PC-9 (cell line): ENCODE results near the gene TCEAL9. TPM values are rescaled to one million over a fixed set of nuclear protein-coding genes. Genes with fewer than 3 reads are reported as not detected.
A peak's percentile ranks its signal among the peaks of the same experiment; 100 is the strongest.

Experiments
- BruUV-seq: library from RNA; stranded (reverse); fragments of 400-500 nt; replicated peaks from 2 replicates; lab custom pipeline; 2021; lab: Mats Ljungman, UMichigan
- CTCF ChIA-PET: fragments of 300-600 bp; sonication (Branson Sonifier 250); formaldehyde crosslinking; loops from one replicate; lab custom pipeline; 2022; ENCODE audit warnings: antibody characterized with exemption; lab: Charles Lee
- POLR2A ChIA-PET: fragments of 300-600 bp; sonication (Branson Sonifier 250); formaldehyde crosslinking; loops from one replicate; lab custom pipeline; 2022; ENCODE audit warnings: antibody characterized with exemption; ENCODE audit not compliant: unreplicated experiment; lab: Charles Lee
- DNase-seq, 2 experiments: peaks; one replicate each; pipeline versions ENCODE4 v3.0.0 to v3.0.0-alpha.2; 2015 to 2022; ENCODE audit warnings: mixed read lengths in 1 of 2
- H2AFZ ChIP-seq: fragments of 200-600 bp; sonication (generic); 2 replicates; pipeline ENCODE4 v1.8.1; 2017; ENCODE audit warnings: antibody characterized with exemption
- H3F3A ChIP-seq: fragments of 200-600 bp; sonication (generic); 2 replicates; pipeline ENCODE4 v1.8.1; 2017; ENCODE audit warnings: antibody characterized with exemption, mild to moderate bottlenecking, low read depth; ENCODE audit not compliant: insufficient read depth
- H3K27ac ChIP-seq: fragments of 200-600 bp; sonication (generic); 2 replicates; pipeline ENCODE4 v1.6.1; 2016; ENCODE audit warnings: mixed run types
- H3K27me3 ChIP-seq: fragments of 200-600 bp; sonication (generic); 2 replicates; pipeline ENCODE4 v1.6.1; 2016; ENCODE audit warnings: low read depth, mixed run types; ENCODE audit not compliant: insufficient read depth
- H3K36me3 ChIP-seq: fragments of 200-600 bp; sonication (generic); 2 replicates; pipeline ENCODE4 v1.6.1; 2016; ENCODE audit warnings: low read depth, mixed run types
- H3K4me1 ChIP-seq: fragments of 200-600 bp; sonication (generic); replicated peaks from 2 replicates; pipeline ENCODE4 v1.6.1; 2016; ENCODE audit warnings: mixed run types; ENCODE audit not compliant: insufficient read depth
- H3K4me2 ChIP-seq: fragments of 200-600 bp; sonication (generic); 2 replicates; pipeline ENCODE4 v1.6.1; 2017; ENCODE audit warnings: mixed run types
- H3K4me3 ChIP-seq: fragments of 200-600 bp; sonication (generic); 2 replicates; pipeline ENCODE4 v1.6.1; 2016; ENCODE audit warnings: mixed run types
- H3K79me2 ChIP-seq: fragments of 200-600 bp; sonication (generic); 2 replicates; pipeline ENCODE4 v1.6.1; 2017; ENCODE audit warnings: low read depth, mixed run types
- H3K9me2 ChIP-seq: fragments of 200-600 bp; sonication (generic); 2 replicates; pipeline ENCODE4 v1.8.1; 2017; ENCODE audit warnings: mild to moderate bottlenecking; ENCODE audit not compliant: insufficient read depth
- H3K9me3 ChIP-seq: fragments of 200-600 bp; sonication (generic); 2 replicates; pipeline ENCODE4 v1.8.1; 2016; ENCODE audit warnings: low read depth; ENCODE audit not compliant: insufficient read depth
- H4K20me1 ChIP-seq: fragments of 200-600 bp; sonication (generic); 2 replicates; pipeline ENCODE4 v1.8.1; 2017; ENCODE audit not compliant: insufficient read depth
- EZH2 ChIP-seq: fragments of 200-600 bp; sonication (generic); IDR thresholded peaks from 2 replicates; pipeline ENCODE4 v1.8.0; 2017; ENCODE audit warnings: antibody characterized with exemption, low read depth
- intact Hi-C: fragments of 100-400 bp; cut with micrococcal nuclease; formaldehyde crosslinking; loops from one replicate; pipeline ENCODE4 v1.10.0; 2022; ENCODE audit not compliant: unreplicated experiment
- total RNA-seq: library from RNA; stranded (reverse); gene quantifications from 2 replicates; pipeline ENCODE4 v1.2.3, GENCODE V29; 2021
- TF ChIP-seq, protein P1 (sequence below): fragments of 200-600 bp; sonication (generic); conservative IDR thresholded peaks from 2 replicates; pipeline ENCODE4 v1.6.1; 2017; ENCODE audit warnings: mixed run types, antibody characterized with exemption, mild to moderate bottlenecking, moderate library complexity

Gene TCEAL9
- total RNA-seq, 1 experiment from 2014 or later, result 57.1 TPM

DNA sequence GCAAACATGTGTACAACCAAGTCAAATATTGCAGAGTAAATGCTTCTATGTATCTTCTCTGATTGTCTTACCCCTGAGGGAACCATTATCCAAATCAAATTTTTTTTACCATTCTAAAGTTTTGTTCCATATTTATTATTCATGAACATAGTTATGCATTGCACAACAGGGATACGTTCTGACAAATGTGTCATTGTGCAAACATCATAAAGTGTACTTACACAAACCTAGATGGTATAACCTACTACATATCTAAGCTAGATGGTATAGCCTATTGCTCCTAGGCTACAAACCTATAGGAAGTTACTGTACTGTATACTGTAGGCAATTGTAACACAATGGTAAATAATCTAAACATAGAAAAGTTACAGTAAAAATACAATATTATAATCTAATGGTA lies 43.4 kb downstream of the TCEAL9 start:
- DNase-seq, result peak in 1 of 2 experiments; percentile 50
- no peak for TF ChIP-seq EZH2
- TF ChIP-seq, protein P1, sequence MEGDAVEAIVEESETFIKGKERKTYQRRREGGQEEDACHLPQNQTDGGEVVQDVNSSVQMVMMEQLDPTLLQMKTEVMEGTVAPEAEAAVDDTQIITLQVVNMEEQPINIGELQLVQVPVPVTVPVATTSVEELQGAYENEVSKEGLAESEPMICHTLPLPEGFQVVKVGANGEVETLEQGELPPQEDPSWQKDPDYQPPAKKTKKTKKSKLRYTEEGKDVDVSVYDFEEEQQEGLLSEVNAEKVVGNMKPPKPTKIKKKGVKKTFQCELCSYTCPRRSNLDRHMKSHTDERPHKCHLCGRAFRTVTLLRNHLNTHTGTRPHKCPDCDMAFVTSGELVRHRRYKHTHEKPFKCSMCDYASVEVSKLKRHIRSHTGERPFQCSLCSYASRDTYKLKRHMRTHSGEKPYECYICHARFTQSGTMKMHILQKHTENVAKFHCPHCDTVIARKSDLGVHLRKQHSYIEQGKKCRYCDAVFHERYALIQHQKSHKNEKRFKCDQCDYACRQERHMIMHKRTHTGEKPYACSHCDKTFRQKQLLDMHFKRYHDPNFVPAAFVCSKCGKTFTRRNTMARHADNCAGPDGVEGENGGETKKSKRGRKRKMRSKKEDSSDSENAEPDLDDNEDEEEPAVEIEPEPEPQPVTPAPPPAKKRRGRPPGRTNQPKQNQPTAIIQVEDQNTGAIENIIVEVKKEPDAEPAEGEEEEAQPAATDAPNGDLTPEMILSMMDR, result no peak

DNA sequence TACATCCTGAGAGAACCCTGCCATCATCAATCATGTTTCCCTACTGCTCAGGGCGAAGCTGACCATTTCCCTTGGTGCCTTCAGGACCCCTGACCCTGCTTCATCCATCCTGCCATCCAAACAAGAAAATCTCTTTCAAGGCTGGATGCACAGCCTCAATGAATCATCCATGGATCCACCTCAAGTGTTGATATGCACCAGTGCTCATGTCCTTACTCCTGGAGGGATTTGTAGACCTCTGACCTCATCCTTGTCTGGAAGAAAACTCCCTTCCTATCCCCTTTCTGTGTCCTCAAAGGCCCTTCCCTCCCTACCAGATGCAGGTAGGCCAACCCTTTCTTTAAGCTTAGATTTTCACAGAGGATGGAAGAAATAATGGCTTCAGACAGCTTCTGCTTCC lies 44.6 kb downstream of the TCEAL9 start:
- CTCF ChIA-PET, result no interaction called here
- H3F3A ChIP-seq, result no peaks in the 10 kb centered on the region
- TF ChIP-seq, protein P1, result no peak
- no peak for TF ChIP-seq EZH2
- H4K20me1 ChIP-seq, result no peaks in the 10 kb centered on the region
- no peaks in the 10 kb centered on the region for H3K36me3 ChIP-seq
- H3K9me2 ChIP-seq, result no peaks in the 10 kb centered on the region
- H3K27me3 ChIP-seq, result no peaks in the 10 kb centered on the region
- BruUV-seq, result no TSS peak
- no peak for DNase-seq
- no peaks in the 10 kb centered on the region for H3K79me2 ChIP-seq
- no peak overlapping the region for H3K27ac ChIP-seq
- POLR2A ChIA-PET, result no interaction called here
- intact Hi-C loops, result no loop called here
- peaks cover 12% of the 10 kb centered on the region; the same call in 1 of the 2 replicates for H3K4me1 ChIP-seq
- H3K4me3 ChIP-seq, result no peak overlapping the region
- H3K9me3 ChIP-seq, result no peaks in the 10 kb centered on the region
- no peak overlapping the region for H3K4me2 ChIP-seq
- H2AFZ ChIP-seq, result no peak overlapping the region

More for the DNA sequence above, 43.4 kb downstream of the TCEAL9 start:
- Histone ChIP-seq H3K4me1 (peaks cover 12% of the 10 kb centered on the region; the same call in 1 of the 2 replicates), H3K4me3 (no peak overlapping the region), H3K27me3 (no peaks in the 10 kb centered on the region), H3K9me3 (no peaks in the 10 kb centered on the region), H3K4me2 (no peak overlapping the region), H3K27ac (no peak overlapping the region), H3F3A (no peaks in the 10 kb centered on the region), H3K9me2 (no peaks in the 10 kb centered on the region), H3K79me2 (no peaks in the 10 kb centered on the region), H2AFZ (no peak overlapping the region), H3K36me3 (no peaks in the 10 kb centered on the region), H4K20me1 (no peaks in the 10 kb centered on the region)
- BruUV-seq, result no TSS peak
- ChIA-PET POLR2A (no interaction called here), CTCF (no interaction called here)
- intact Hi-C loops, result no loop called here

DNA sequence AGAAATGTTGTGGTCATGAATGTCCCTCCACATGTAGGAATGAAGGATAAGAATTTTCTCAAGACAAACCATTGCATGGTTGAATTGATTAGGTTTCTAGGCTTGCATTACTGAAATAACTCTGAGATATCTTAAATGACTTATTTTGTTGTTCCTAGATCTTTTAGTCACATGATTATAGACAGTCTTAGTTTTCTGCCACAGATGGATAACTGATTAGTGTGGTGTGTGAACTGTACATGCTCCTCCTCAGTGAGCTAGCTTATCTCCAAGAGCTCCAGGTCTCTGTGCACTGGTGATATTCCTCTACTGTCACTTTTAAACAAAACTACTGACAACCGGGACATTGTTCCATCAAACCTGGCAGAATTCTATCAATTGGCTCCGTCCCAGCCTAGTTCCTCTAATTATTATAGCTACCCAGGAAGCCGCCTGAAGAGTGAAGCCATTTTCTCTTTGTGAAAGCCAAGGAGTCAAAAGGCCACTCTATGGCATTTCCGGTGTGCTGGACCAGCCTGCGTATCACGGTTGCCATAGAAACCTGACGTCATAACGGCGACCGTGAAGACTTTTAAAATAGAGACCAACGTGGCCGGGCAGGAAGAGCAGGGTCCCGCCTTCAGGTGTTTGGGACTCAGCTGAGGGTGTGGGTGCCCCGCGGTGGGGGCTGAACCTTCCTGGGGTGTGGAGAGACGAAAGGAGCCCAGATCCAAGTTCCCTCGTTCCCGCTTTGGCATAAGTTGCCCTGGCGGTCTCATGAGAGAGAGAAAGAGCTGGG lies 48.1 kb downstream of the TCEAL9 start:
- Histone ChIP-seq H3K27ac (no peak overlapping the region), H3K27me3 (no peaks in the 10 kb centered on the region), H3K9me2 (no peaks in the 10 kb centered on the region), H4K20me1 (no peaks in the 10 kb centered on the region), H3K36me3 (no peaks in the 10 kb centered on the region), H3F3A (no peaks in the 10 kb centered on the region), H3K4me3 (peak overlapping the region; percentile 69), H3K4me2 (peak overlapping the region; percentile 85), H3K9me3 (no peaks in the 10 kb centered on the region), H3K4me1 (peaks cover 6% of the 10 kb centered on the region; the same call in 1 of the 2 replicates), H2AFZ (peak overlapping the region; percentile 86), H3K79me2 (no peaks in the 10 kb centered on the region)
- ChIA-PET POLR2A (interaction anchor here (0.5 to 0.6 kb wide), 4 partner anchors 27 to 252 kb away, joined by 3 to 10 read pairs (median 4); no protein-coding TSS in a partner anchor), CTCF (no interaction called here)
- TSS peak; percentile 84 for BruUV-seq
- peak; percentile 65 to 75 for DNase-seq
- TF ChIP-seq EZH2, result no peak
- TF ChIP-seq, protein P1, result no peak
- intact Hi-C loops, result no loop called here
